Metanephros (tissue), 1 donor: ENCODE results near the gene PTPN11. TPM values are rescaled to one million over a fixed set of nuclear protein-coding genes. Genes with fewer than 3 reads are reported as not detected.

Experiments
- total RNA-seq: library from RNA; depleted of rRNA; stranded (reverse); fragments of >200 nt; gene quantifications from one replicate; pipeline ENCODE4 v1.2.3, GENCODE V29; 2014

Gene PTPN11
- total RNA-seq, result 43.4 TPM

DNA sequence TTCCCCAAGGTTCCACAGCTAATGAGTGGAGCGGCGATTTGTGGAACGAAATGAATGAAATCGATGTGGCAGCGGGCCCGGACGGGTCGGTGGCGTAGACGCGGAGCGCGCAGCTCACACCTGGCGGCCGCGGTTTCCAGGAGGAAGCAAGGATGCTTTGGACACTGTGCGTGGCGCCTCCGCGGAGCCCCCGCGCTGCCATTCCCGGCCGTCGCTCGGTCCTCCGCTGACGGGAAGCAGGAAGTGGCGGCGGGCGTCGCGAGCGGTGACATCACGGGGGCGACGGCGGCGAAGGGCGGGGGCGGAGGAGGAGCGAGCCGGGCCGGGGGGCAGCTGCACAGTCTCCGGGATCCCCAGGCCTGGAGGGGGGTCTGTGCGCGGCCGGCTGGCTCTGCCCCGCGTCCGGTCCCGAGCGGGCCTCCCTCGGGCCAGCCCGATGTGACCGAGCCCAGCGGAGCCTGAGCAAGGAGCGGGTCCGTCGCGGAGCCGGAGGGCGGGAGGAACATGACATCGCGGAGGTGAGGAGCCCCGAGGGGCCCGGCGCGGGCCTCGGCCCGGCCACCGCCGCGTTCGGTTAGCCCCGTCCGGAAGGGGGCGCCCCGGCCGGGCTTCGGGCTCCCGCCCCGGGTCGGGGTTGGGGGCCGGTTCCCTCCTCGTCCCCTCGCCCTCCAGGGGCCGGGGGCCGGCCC is at the start of gene PTPN11:
PTPN11 (plus strand) TSS at position 340 of the 689 bp plus-strand sequence; CDS start at position 505, 165 bp downstream.

DNA sequence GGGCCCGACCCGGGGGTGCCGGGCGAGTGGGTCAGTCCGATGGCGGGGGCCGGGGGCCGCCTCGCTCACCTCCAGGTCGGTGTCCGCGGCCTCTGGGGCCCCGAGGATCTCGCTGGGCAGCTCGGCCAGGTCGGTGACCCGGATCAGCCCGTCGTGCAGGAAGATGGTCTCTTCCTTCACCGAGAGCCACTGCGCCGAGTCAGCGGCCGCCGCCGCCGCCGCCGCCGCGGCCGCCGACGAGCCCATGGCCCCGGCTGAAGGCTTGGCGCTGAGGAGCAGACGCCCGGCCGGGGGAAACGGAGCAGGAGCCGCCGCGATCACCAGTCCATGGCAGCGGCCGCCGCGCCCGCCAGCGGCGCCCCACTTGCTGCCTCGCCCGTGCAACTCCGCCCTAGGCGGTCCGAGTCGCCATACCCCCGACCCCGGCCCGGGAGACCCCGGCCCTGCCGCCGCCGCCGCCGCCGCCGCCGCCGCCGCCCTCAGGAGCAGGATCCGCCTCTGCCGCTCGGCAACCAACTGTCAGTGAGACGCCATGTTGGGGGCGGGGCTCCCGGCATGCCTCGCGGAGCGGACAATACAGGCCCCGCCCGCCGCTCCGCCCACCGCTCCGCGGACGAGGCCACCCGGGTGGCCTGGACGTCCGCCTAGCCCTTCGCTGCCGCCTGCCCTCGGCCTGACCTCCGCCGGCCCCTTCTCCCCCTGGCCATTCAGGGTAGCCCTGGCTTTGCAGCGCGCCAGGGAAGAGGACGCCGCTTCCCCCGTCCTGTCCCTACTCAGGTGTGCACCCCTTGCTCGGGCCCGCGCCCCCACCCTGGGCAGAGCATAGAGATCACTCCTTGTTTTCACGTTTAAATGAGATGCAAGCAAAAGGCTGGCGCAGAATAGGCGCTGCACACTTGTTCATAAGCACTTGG is 36.6 kb upstream of the PTPN11 start, which contains the start of gene HECTD4:
HECTD4 (minus strand) TSS at position 549 of the 914 bp plus-strand sequence; CDS start at position 246, 303 bp downstream.

GRCh38 chr12:112409064-112409905 is 9.5 kb upstream of the PTPN11 start, which contains the start of gene RPL6:
Gene RPL6 (minus strand): TSS chr12:112409605. CDS start chr12:112408656, 949 bp downstream.

Other genes with a start within 250 kb of the PTPN11 start
- 107 TPM for gene HECTD4, start 36.5 kb upstream of the PTPN11 start, total RNA-seq
- gene RPL6, start 9.3 kb upstream of the PTPN11 start, total RNA-seq, result 898 TPM